HG02678 (cell line): ENCODE data around the gene LSM12.
"Not testable (repeated sequence)": the region's sequence is repeated elsewhere in the genome, so short reads cannot be mapped to it uniquely, and the experiment has no call there.

ENCODE experiments used
- ATAC-seq: cut with Tn5 transposase; IDR thresholded peaks from one replicate; pipeline ENCODE4 v1.9.1; 2021; ENCODE audit warnings: mild to moderate bottlenecking, moderate library complexity; ENCODE audit not compliant: unreplicated experiment

Gene LSM12

DNA sequence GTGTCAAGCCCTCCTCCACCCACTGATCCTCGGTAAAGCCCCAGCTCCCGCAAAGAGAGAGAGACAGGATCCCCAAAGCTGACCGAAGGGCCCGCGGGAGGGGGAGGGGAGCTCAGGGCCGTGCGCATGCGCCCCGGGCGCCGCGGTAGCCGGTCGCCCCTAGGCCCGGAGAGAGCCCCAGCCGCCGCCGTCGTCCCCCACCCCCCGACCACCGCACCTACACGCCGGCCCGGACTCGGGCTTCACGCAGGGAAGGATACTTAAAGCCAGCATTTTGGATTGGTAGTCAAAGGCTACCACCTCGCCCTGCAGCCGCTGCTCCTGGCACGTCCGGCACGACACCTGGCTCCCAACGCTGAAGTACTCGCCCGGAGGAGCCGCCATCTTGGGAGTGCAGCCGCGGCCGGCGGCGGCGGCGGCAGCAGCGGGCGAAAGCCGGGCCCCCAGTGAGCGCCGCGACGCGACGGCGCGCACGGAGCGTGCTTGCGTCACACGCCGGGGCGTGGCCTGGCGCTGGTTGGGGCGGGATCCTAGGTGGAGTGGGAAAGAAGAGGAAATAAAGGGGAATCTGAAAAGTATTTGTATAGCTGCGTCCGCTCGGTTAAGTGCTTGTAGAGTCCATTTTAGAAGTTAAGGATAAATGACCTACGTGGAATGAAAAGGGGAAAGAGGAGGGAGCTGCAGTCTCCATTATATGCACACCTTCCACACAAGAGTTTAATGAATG, at the start of gene LSM12:
Gene LSM12, minus strand, starts transcription at position 468 of the 727 bp plus-strand sequence. Its CDS starts 84 bp downstream, at position 384.
- ATAC-seq: peak; percentile 58

DNA sequence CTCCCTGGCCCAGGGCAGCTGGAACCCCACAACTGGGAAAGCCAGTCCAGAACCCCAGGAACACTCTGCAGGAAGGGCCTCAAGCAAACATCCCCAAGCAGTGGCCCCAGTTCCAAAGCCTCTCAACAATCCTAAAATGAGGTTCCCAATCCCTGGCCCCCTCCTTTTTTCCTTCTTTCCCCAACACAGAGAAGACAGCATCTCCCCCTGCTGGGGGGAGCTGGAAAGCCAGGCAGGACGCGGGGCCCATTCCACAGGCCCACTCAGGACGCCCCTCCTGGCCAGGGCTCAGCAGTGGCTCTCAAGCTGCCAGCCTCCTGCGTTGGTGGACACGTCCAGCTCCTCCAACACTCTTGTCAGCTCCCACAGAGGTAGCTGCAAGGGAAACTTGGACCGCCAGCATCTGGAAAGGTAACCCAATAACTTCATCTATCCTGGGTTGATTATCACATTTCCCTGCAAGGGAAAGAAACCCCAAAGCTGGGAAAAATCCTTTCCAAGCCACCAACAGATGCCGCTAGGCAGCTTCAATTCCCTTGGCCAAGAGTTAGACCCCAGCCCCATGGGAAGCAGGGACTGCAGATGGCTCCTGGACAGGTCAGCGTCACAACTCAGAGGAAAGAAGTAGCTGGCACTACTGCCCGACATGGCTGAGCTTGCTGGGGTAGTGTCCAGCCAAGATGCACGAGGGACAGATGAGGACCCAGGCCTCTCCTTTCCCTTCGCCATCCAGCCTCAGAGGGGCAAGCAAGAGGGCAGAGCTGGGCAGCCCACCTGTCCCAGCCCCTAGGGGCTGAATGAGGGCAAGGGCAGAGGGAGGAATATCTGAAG, 49.3 kb upstream of the LSM12 start:
- ATAC-seq: no peak

DNA sequence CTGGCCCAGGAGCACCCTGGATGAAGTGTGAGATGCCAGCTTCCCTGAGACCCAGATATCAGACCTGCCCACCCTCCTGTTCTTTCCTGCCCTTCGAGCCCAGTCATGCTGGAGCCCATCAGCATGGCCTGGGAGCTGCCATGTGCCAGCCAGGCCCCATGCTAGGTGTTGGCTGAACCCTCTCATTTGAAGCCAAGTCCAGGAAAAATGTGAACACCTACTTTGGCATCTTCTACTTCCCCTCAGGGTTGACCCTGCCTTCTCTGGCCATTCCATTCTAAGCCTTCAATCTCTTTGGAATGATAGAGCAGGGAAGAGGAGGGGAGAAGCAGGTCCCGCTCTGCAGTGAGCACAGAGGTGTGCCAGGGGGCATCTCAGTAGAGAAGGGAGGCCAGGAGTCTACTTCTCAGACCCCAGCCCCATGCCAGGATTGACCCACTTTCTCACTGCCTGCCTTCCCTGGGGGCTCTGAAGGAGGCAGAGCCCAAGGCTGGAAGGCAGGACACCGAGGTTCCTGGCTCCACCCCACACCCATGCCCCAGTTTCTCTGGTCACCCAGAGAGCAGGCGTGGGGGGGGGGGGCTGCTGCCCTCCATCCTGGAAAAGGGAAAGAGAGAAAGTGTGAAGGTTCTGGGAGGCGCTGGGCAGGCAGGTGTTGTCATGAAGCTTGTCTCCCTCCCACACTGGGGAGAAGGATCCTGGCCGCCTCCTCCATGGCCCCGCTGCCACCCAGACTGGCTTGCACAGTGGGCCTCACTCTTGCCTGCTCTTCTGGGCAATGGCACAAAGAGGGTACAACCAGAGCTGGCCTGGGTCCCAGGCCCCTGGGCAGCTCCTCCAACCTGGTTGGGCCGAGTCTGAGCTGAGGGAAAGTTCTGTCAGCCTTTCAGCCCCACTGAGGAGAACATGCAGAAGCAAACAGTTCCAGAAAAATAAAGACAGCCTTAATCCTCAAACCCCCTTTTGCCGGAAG, 47.7 kb upstream of the LSM12 start:
- no peak for ATAC-seq

DNA sequence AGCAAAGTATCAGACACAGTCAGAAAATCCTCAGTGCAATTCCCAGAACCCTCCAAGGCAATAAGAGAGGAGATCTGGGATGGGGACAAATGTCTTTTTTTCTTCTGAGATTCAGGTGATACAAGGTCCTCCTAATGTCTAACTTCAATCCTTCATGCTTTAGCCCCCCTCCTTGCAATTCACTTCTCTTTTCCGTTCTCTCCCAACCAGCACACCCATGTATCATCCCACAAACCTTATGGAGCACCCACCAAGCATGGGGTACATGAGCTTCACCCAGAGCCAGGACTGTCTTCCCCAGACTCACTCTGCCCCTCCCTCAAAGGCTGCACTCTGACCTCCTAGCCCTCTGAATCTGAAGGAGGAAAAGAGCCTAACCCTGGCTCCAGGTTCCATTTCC, 46.9 kb upstream of the LSM12 start:
- ATAC-seq: no peak

DNA sequence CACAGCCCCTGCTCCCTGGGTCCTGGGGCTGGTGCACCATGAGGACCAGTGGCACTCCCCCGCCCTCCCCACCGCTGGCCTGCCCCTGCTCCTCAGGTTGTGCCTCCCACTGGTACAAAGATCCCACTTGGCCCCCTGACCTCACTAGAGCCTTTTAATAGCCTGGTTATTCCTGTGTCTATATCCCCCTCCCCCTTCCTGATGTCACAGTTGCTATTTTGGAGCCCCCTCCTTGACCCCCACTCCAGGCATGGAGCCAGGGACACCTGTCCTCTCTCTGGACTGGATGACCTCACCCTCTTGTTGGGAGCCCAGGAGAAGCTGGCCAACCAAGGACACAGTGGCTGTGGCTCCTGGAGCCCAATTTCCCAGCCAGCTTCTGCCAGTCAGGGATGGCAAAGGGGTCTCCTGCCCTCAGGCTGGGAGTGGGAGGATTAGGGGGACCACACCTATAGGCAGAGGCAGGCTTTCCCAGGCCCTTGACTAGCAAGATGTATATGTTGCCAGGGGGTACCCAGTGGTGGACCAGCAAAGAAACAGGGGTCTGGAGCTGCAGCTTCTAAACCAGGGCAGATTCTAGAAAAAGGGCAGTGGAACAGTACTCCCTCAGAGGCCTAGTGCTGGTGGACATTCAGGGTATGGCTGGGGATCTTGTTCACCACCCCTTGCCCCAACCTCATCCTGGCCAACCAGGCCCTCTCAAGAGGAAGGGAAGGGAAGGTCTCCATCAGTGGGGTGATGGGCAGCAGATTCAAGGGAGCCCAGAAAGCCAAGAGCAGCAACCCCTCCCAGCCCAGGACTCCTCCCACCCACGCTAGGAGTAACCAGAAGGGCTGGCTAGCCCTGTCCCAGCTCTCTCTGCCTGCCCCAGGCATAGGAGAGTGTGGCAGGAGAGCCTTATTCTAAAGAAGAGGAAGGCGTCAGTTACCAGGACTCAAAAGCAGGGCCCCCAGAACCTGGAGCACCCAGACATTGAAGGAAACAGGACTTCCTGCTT, 46.1 kb upstream of the LSM12 start:
- ATAC-seq: no peak

DNA sequence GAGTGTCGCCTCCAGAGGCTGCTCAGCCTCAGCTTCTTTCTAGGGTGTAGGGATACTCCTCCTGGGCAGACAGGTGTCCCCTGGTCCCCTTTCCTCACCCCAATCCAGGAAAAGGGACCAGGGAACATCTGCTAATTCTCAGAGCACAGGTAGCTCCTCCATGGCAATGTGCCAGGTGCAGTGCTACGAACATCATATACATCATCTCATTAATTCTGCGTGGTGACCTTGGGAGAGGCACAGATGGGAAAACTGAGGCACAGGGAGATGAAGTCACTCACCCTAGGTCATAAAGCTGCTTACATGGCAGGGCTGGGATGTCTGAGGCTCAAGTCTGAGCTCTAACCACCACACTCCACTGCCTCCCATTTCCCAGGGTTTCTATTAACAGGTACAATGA, 45.3 kb upstream of the LSM12 start:
- ATAC-seq: no peak

DNA sequence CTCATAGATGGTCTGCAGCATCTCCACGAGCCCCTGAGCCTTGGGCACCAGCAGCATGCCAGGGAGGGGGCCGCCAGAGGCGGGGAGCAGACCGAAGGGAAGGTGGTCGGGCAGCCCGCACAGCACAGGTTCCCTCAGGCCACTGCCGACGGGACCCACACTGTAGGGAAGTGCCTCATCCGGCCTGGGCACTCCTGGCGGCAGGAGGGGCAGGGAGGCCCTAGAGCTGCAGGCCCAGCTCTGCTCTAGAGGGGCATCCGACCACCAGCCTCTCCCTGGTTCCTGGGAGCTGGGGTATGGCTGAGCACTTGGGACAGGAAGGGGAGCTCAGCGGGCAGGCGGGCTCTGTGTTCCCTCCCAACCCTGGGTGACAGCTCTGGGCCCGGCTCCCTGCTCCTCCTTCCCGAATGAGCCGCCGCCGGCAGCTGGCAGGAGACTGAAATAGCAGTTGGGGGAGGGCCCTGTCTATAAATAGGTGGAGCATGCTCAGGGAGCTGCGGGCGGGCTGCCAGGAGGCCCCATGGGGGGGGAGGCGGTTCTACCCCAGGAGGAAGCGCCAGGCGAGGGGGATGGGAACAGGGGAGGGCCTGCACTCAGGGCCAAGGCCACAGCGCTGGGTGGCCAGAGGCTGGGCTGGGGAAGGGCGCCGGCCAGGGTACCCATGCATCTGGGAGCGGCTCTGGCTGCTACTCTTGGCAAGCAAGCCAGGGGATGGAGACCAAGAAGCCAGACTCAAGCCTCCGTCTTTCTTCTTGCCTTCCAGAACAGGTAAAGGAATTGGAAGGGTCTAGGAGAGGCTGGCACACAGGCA, 44.6 kb upstream of the LSM12 start:
- ATAC-seq: peak; percentile 66

DNA sequence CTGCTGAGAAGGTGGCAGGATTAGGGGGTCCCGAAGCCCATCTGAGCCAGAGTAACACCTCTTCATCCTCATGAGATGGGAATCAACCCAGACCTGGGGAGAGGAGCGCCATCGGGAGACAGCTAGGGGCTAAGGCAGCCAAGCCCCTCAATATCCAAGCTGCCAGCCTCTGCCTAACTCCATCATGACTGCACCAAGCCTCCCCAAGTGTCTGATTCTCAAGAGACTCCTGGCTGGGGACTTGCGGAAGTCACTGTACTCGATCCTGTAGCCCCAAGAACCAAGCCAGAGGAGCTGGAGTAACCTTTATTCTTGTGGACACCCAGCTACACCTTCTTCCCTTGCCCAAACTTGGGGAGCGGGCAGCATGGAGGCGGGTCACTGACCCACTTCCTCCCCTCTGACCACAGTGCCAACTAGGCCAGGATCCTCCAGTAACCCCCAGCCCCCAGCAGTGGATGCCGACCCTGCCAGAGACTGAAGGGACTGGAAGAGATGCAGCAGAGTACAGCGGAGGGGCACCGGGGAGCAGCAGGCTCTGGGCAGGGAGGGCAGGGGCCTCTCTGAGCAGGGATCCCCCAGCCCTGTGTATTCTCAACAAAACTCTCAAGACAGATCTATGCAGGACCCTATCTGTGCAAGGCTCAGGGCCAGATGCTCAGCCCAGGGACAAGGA, 43.7 kb upstream of the LSM12 start:
- no peak for ATAC-seq

DNA sequence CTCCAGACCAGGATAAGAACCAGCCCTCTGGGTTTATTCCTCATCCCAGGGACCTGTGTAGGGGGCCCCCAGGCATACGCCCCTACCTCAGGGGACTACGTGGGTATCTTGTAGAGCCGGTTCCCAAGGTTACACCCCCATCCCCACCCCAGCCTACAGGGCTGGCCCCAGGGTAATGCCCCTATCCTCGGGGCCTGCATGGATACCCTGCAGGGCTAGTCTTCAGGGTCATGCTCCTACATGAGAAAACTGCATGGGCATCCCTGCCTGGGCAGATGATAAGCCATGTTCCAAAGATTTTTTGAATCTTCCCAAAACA, 42.8 kb upstream of the LSM12 start:
- ATAC-seq: no peak

DNA sequence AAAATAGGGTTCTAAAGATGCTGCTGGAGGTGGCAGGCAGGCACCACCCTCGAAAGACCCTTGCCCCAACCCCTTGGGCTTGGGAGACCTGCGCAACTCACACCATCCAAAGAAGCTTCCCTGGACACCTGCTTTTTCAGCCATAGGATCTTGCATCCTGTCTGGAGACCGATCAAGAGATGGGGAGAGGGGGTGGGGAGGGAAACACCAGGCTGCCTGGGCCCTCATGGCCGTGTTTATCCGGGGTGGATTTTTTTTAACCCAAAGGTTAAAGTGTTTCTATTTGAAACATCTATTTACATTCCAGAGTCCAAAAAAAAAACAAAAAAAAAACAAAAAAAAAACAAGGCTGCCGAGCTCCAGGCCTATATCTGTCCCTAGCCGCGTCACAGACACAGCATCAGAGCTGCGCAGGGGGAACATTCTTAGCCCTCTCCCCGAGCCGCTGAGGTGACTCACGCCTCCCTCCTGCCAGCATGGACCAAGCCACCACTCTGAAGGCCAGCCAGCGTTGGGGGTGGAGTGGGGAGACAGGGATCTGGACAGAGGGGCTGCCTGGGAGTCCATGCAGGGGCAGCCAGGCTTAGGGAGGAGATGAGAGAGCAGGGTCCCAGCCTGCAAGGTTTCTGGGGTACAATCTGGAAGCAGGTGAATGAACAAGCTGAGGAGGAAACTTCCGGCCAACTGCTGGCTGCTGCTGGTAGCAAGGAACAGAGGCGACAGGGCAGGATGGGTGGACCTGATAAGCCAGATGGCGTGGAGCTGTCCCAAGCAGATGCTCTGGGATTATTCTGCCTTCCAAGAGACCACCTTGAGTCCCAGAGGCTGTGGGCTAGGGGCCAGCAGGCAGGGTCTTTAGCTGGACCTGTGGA, 42.2 kb upstream of the LSM12 start:
- no peak for ATAC-seq

DNA sequence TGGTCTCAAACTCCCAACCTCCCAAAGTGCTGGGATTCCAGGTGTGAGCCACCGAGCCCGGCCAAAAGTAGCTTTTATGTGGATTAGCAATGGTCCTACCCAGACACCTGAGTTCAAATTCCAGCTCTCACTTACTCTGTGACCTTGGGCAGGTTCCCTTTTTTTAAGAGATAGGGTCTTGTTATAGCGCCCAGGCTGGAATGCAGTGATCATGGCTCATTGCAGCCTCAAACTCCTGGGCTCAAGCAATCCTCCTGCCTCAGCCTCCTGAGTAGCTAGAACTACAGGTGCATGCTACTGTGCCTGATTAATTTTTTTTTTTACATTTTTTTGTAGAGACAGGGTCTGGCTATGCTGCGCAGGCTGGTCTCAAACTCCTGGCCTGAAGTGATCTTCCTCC, 40.3 kb upstream of the LSM12 start:
- ATAC-seq: no peak

DNA sequence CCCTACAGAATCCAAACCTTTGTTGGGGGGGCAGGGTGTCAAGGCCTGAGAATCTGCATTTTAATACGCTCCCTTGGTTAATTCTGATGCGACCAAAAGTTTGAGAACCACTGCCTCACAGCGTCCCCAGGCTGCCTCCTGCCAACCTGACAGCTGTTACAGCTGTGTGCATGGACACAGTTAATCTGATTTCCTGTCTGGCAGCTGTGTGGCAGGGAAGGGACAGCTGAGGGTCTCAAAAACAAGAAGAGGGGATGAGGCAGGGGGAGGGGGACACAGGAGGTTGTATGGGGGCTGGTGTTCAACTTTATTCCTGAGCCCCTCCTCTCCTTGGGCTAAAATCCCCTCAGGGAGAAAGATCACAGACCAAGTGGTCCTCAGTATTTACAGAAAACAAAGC, 39.5 kb upstream of the LSM12 start:
- no peak for ATAC-seq

DNA sequence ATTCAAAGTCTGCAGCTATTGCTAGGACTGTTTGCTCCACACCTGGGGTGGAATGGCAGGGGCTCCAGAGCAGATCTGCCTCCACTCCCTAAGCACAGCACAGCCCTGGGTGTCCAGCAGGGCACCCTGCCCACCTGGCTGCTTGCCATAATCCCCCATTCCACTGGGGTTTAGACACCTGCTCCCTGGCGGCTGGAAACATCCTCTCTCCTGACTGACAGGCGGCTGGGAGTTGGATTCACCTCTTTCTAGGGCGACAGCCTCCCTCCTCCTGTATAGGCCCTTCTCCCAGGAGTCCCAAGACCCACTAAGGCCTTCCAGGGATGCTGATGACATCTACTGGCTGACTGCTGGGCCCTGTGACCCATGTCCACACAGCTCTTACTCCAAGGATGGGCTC, 39.0 kb upstream of the LSM12 start:
- no peak for ATAC-seq

DNA sequence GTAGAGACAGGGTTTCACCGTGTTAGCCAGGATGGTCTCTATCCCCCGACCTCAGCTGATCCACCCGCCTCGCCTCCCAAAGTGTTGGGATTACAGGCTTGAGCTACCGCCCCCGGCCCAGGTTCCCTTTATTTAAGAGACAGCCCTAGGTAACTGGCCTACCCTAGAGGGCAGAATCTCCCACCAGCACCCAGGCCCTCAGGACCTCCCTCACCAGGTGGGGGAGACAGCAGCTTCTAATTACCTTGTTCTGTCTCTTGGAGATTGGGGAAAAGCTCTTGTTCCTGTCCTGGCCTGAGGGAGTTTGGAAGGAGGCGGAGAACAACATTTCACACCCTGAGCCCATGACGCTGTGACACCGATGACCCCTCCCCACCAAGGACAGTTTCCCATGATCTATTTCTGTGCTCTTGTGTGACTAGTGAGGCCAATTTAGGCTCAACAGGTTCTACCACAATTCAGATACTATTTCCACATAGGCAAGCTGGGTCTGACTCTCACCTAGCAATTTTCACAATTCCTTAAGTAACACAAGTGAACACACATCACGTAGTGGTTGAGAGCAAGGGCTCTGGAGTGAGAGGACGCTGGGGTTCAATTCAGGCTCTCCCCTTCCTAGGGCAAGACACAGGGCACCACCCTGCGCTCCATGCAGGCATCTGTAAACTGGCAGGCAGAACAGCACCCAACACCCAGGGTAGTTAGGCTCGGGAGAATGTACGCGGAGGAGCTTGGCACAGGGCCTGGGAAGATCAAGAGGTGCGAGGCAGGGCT, 36.6 kb upstream of the LSM12 start:
- no peak for ATAC-seq

DNA sequence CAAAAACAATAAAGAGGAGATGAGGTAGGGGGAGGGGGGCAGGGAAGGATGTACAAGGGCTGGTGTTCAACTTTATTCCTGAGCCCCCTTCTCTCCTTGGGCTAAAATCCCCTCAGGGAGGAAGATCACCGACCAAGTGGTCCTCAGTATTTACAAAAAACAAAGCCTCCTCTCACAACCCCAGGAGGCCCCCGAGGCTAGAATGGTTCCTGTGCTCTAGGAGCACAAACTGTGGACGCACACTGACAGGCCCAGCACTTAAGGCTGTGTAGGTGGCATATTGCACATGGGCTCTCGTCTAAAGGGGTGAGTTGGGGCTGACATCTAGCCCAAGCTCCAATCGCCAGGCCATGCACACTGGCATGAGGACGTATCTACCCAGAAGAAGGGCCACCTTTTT, 35.4 kb upstream of the LSM12 start:
- ATAC-seq: not testable (repeated sequence)

DNA sequence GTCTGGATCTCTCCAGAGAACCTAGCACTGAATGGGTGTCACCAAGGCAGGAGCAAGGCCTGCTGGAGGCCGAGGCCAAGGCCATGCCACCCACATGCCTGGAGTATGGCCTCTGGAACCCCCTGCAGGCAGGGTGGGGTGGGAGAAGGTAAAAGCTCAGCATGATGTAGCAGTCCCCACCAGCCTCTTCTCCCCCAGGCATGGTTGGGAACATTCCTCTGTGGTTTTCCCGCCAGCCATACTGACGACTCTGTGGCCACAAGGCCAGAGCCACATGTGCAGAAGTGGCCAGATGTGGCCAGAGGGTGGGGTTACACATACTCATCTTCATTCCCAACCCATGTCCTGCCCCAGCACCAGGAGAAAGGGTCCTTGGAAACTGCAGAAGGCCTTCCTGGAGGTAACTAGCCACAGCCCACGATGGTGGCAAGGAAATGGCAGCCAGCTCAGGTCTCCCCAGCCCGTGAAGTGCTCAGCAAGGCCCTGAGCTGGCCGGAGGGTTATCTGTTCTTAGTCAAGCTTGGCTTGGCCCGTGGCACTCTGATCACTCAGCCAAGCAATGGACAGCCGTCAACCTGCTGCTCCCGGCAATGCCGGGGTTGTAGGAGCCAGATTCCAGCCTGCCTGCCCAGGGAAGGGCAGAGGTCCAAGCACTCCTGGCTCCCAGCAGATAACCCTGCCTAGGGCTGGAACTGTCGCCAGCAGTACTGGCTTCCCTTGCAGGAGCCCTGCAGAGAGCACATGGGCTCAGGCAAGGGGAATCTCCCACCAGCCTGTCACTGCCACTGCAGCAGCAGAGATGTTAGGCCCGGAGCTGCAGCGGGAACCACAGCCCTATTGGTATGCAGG, 30.9 kb upstream of the LSM12 start:
- no peak for ATAC-seq
